Measurements from ENCODE around the gene PGM2L1. TPM values are rescaled to one million over a fixed set of nuclear protein-coding genes. Genes with fewer than 3 reads are reported as not detected.

Gene PGM2L1
- polyA plus RNA-seq, 1 experiment, result 0.97 TPM

GRCh38 chr11:74429205-74429604 is 31.0 kb upstream of the PGM2L1 start:
- ChIA-PET CTCF (interaction anchor here (1.1 kb wide), 2 partner anchors 24 to 273 kb away, joined by 3 read pairs; no protein-coding TSS in a partner anchor), POLR2A (no interaction called here)
- no peak for TF ChIP-seq CTCF (IDR thresholded peaks at IDR 0.05; ENCODE audit: insufficient read depth, low read depth, low read length)

GRCh38 chr11:74427384-74427886 is 29.2 kb upstream of the PGM2L1 start:
- DNase-seq (ENCODE audit: low read depth), result no peak
- no peak for TF ChIP-seq CTCF (IDR thresholded peaks at IDR 0.05; ENCODE audit: insufficient read depth, low read depth, low read length)
- POLR2A ChIA-PET, result no interaction called here
- Histone ChIP-seq H3K27me3 (ENCODE audit: control insufficient read depth, insufficient read depth, low read length) (no peaks in the 10 kb centered on the region), H3K4me3 (ENCODE audit: low read depth, low read length) (no peak overlapping the region), H3K36me3 (ENCODE audit: control insufficient read depth, insufficient read depth, low read length) (no peaks in the 10 kb centered on the region)
- CTCF ChIA-PET, result interaction anchor here (1.1 kb wide), 1 partner anchor 38 kb away, joined by 4 read pairs; no protein-coding TSS in a partner anchor

More at GRCh38 chr11:74429205-74429604, 31.0 kb upstream of the PGM2L1 start:
- H3K36me3 ChIP-seq (ENCODE audit: control insufficient read depth, insufficient read depth, low read length), result no peaks in the 10 kb centered on the region
- H3K4me3 ChIP-seq (ENCODE audit: low read depth, low read length), result no peak overlapping the region
- DNase-seq (ENCODE audit: low read depth), result no peak
- H3K27me3 ChIP-seq (ENCODE audit: control insufficient read depth, insufficient read depth, low read length), result no peaks in the 10 kb centered on the region

GRCh38 chr11:74425100-74425499 is 26.9 kb upstream of the PGM2L1 start:
- Histone ChIP-seq H3K27me3 (ENCODE audit: control insufficient read depth, insufficient read depth, low read length) (no peaks in the 10 kb centered on the region), H3K36me3 (ENCODE audit: control insufficient read depth, insufficient read depth, low read length) (no peaks in the 10 kb centered on the region), H3K4me3 (ENCODE audit: low read depth, low read length) (no peak overlapping the region)
- no peak for TF ChIP-seq CTCF (IDR thresholded peaks at IDR 0.05; ENCODE audit: insufficient read depth, low read depth, low read length)
- ChIA-PET CTCF (interaction anchor here (1.0 kb wide), 1 partner anchor 36 kb away, joined by 3 read pairs; no protein-coding TSS in a partner anchor), POLR2A (no interaction called here)
- DNase-seq (ENCODE audit: low read depth), result no peak

GRCh38 chr11:74418509-74418895 is 20.3 kb upstream of the PGM2L1 start:
- TF ChIP-seq CTCF (IDR thresholded peaks at IDR 0.05; ENCODE audit: insufficient read depth, low read depth, low read length), result no peak
- peak; percentile 53 for DNase-seq (ENCODE audit: low read depth)
- Histone ChIP-seq H3K27me3 (ENCODE audit: control insufficient read depth, insufficient read depth, low read length) (no peaks in the 10 kb centered on the region), H3K4me3 (ENCODE audit: low read depth, low read length) (no peak overlapping the region), H3K36me3 (ENCODE audit: control insufficient read depth, insufficient read depth, low read length) (no peaks in the 10 kb centered on the region)
- CTCF ChIA-PET, result interaction anchor here (1.4 to 1.5 kb wide), 2 partner anchors 30 to 163 kb away, joined by 3 to 6 read pairs; no protein-coding TSS in a partner anchor
- POLR2A ChIA-PET, result no interaction called here

- H3K27me3 ChIP-seq (ENCODE audit: control insufficient read depth, insufficient read depth, low read length), result no peaks in the 10 kb centered on the region
- no peak overlapping the region for H3K4me3 ChIP-seq (ENCODE audit: low read depth, low read length)
- no peak for TF ChIP-seq CTCF (IDR thresholded peaks at IDR 0.05; ENCODE audit: insufficient read depth, low read depth, low read length)
- DNase-seq (ENCODE audit: low read depth), result no peak
- no peaks in the 10 kb centered on the region for H3K36me3 ChIP-seq (ENCODE audit: control insufficient read depth, insufficient read depth, low read length)
- ChIA-PET CTCF (interaction anchor here (0.8 to 1.5 kb wide), 4 partner anchors 8 to 162 kb away, joined by 3 to 6 read pairs (median 3); no protein-coding TSS in a partner anchor), POLR2A (no interaction called here)
Measured at GRCh38 chr11:74417860-74418508, 19.8 kb upstream of the PGM2L1 start.
